ENCODE data around the gene HOXD9. TPM values are rescaled to one million over a fixed set of nuclear protein-coding genes. Genes with fewer than 3 reads are reported as not detected.

The HOXD9 gene
- total RNA-seq, 1 donor from 2014 or later: 1.5 TPM

DNA sequence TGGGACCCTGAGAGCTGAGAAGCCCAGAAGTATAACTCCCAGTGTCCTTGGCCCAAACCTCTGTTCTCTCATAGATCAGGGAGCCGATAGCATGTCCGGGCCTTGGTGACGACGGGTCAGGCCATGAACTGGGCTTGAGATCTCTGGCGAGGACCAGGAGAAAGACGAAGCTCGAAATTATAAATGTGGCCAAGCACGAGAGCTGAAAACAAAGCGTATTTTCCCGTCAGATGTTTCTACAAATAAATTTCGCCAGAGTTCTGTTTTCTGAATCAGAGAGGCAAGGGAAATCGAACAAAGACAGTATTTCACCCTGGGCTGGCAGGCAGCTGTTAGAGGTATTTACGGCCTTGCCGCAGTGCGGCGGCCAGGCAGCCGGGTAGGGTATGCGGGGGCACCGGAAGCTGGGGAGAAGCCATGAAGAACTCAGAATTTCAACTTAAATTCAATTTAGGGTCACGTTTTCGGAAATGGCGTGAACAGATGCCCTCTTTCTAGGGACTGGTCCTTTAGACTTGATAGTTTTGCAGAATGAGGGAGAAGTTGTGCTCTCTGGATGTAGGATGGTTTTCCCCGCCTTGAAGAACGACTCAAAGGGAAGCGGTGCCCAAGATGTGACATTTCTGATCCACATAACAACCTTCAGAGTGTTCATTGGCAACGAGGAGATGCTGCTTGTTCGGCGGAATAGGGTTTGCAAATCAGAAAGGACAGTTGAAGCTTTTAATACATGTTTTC, 16.6 kb downstream of the HOXD9 start:
- peaks cover 96% of the 10 kb centered on the region for H3K27me3 Mint-ChIP-seq
- DNase-seq (ENCODE audit: extremely low spot score, unreplicated experiment): no peak
- H3K36me3 Mint-ChIP-seq: peaks cover 3% of the 10 kb centered on the region
- TF ChIP-seq, protein P1, sequence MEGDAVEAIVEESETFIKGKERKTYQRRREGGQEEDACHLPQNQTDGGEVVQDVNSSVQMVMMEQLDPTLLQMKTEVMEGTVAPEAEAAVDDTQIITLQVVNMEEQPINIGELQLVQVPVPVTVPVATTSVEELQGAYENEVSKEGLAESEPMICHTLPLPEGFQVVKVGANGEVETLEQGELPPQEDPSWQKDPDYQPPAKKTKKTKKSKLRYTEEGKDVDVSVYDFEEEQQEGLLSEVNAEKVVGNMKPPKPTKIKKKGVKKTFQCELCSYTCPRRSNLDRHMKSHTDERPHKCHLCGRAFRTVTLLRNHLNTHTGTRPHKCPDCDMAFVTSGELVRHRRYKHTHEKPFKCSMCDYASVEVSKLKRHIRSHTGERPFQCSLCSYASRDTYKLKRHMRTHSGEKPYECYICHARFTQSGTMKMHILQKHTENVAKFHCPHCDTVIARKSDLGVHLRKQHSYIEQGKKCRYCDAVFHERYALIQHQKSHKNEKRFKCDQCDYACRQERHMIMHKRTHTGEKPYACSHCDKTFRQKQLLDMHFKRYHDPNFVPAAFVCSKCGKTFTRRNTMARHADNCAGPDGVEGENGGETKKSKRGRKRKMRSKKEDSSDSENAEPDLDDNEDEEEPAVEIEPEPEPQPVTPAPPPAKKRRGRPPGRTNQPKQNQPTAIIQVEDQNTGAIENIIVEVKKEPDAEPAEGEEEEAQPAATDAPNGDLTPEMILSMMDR (conservative IDR thresholded peaks at IDR 0.05): no peak
- H3K9me3 Mint-ChIP-seq: peaks cover 3% of the 10 kb centered on the region
- H3K27ac Mint-ChIP-seq: no peak overlapping the region
- H3K4me3 Mint-ChIP-seq: peak overlapping the region; percentile 53
- peaks cover 11% of the 10 kb centered on the region for H3K4me1 Mint-ChIP-seq (ENCODE audit: unreplicated experiment)

DNA sequence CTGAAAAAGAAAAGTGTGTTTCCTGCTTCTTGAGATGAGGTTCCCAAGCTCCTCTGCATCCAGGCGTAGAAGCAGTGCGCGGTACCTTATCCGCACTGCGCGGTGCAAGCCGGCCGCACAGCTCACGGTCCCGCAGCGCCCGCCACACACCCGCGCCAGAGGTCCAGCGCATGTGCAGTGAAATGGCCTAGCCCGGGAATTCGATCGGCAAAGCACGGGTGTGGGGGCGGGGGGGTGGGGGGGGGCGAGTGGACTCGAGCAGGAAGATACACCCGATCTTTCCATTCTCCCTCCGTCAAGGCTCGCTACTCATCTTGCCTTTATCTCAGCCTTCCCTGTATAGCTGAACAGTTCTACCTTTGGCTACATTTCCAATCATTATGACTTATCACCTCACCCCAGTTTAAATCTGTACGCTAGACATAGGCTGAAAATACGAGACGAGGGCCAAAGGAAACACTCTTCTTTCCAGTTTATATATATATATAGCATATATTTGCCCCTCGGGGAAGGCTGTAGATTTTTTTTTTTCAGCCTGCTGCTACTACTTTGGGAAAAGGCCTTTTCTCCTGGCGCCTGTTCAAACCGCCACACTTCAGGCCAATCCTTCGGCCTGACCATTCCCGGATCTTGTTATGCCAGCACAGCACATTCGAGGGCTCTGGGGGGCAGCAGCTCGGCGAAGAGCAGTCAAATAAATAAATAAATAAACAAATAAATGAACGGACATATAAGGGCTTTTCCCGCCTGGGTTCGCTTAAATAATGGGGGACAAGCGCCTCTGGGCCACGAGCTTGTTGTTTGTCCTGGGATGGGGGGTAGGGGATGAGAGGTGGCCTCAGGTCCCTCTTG, 17.4 kb downstream of the HOXD9 start:
- DNase-seq (ENCODE audit: extremely low spot score, unreplicated experiment): no peak
- Mint-ChIP-seq H3K4me1 (ENCODE audit: unreplicated experiment) (peaks cover 10% of the 10 kb centered on the region), H3K4me3 (no peak overlapping the region), H3K36me3 (peaks cover 3% of the 10 kb centered on the region), H3K27ac (no peak overlapping the region), H3K27me3 (peaks cover 96% of the 10 kb centered on the region), H3K9me3 (peaks cover 3% of the 10 kb centered on the region)
- TF ChIP-seq, protein P1 (conservative IDR thresholded peaks at IDR 0.05): no peak

DNA sequence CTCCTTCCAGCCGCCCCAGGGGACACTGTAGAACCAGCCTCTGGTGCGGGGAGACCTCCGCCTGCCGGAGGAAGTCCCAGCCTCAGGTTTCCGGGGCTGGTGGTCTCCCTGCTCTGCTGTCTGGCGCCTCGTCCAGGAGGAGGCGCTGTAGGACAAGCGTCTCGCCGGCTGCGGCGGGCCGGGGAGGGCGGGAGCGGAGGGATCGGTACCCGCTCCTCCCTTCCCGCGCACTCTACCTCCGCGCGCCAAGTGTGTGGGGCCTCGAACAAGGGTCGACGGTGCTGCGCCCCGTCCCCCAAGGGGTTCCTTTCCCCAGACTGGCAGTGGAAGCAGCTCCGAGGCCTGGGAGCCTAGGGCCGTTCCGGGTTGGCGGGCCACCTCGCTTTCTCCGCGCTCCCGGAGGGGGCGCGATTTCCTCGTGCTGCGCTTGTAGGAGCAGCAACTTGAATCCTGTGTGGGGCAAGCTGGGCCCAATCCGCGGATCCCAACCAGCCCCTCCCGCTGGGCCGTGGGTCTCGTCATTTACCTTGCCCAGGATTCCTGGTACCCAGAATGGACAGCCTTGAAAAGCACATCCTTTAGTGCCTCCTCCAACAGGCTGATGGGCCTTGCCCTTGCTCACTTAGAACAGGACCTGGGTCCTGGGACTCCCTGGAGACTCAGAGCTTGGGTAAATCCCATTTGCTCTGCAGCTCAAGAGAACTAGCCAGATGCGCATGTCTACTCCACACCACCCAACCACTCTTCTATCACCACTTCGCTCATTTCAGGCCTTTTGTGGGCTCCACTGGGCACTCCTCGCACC, 18.2 kb downstream of the HOXD9 start:
- H3K4me1 Mint-ChIP-seq (ENCODE audit: unreplicated experiment): peaks cover 2% of the 10 kb centered on the region
- peaks cover 96% of the 10 kb centered on the region for H3K27me3 Mint-ChIP-seq
- H3K27ac Mint-ChIP-seq: no peak overlapping the region
- TF ChIP-seq, protein P1 (conservative IDR thresholded peaks at IDR 0.05): peak; percentile 97
- peak overlapping the region; percentile 54 for H3K4me3 Mint-ChIP-seq
- H3K36me3 Mint-ChIP-seq: peaks cover 3% of the 10 kb centered on the region
- DNase-seq (ENCODE audit: extremely low spot score, unreplicated experiment): no peak
- H3K9me3 Mint-ChIP-seq: peaks cover 3% of the 10 kb centered on the region

DNA sequence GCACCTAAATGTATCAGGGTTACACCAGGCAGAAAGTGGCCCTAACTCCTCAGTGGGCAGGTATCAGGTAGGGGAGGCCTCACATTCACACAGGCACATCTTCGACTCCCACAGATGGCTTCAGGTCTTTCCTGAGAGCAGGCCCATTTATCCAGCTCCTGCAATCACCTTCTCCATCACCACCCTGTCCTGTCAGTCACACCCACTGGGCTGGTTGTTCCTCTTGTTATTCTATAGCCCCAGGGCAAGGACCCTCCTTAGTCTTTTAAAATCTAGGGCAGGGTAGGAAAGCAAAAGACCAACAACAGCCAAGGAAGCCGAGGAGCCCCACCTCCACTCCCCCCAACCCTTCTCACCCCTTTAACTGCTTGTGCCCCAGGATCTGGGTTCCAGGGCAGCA, 19.8 kb downstream of the HOXD9 start:
- Mint-ChIP-seq H3K9me3 (peaks cover 3% of the 10 kb centered on the region), H3K4me3 (no peak overlapping the region), H3K4me1 (ENCODE audit: unreplicated experiment) (no peaks in the 10 kb centered on the region), H3K36me3 (peaks cover 7% of the 10 kb centered on the region), H3K27me3 (peaks cover 98% of the 10 kb centered on the region), H3K27ac (no peak overlapping the region)
- TF ChIP-seq, protein P1 (conservative IDR thresholded peaks at IDR 0.05): no peak
- DNase-seq (ENCODE audit: extremely low spot score, unreplicated experiment): no peak
